Epithelial cell of prostate (primary cell): ENCODE measurements around the gene NKAIN2.
"Not testable (repeated sequence)": the region's sequence is repeated elsewhere in the genome, so short reads cannot be mapped to it uniquely, and the experiment has no call there.

Source experiments
- DNase-seq: peaks from one replicate; pipeline ENCODE4 v3.0.0-alpha.2; 2011; ENCODE audit warnings: low read depth, low spot score
- H3K27ac ChIP-seq: fragments of 450-650 bp; 2 replicates; pipeline ENCODE4 v1.5.1; 2017; ENCODE audit warnings: mild to moderate bottlenecking

Gene NKAIN2

DNA sequence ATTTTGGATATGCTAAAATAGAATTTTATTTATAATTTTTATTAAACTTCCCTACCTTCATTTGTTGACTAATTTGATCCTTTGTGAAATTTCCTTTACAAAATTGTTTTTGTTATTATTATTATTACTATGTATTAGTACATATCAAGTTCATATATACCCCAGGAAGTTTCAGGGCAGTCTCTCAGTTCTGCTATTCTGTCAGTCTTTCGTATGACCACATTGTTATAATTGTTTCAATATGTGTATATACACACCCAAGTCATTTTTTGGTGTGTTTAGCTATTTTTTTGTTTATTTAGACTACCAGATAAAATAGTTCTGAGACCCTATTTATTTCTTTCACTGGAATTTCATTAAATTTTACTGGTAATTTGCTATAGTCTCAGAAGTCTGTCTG lies 72.1 kb downstream of the NKAIN2 start:
- no peak overlapping the region for H3K27ac ChIP-seq
- no peak for DNase-seq

DNA sequence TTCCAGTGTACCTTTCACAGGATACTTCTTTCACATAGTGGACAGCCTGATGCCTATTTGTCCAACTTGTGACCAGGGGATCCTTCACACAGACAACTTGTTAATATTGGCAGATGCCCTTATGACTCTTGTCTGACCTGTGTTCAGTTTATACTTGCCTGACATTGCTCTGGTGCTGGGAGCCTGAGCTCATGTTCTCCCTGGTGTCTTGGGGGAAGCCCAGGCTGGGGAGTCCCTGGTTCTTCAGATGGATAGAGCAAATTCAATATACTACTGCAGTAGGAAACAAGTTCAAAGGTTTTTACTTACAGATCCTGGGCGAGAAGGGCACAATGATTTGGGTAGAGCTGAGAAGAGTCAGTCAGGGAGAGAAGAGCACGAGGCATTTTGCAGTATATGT lies 76.1 kb downstream of the NKAIN2 start:
- H3K27ac ChIP-seq: no peak overlapping the region
- no peak for DNase-seq

DNA sequence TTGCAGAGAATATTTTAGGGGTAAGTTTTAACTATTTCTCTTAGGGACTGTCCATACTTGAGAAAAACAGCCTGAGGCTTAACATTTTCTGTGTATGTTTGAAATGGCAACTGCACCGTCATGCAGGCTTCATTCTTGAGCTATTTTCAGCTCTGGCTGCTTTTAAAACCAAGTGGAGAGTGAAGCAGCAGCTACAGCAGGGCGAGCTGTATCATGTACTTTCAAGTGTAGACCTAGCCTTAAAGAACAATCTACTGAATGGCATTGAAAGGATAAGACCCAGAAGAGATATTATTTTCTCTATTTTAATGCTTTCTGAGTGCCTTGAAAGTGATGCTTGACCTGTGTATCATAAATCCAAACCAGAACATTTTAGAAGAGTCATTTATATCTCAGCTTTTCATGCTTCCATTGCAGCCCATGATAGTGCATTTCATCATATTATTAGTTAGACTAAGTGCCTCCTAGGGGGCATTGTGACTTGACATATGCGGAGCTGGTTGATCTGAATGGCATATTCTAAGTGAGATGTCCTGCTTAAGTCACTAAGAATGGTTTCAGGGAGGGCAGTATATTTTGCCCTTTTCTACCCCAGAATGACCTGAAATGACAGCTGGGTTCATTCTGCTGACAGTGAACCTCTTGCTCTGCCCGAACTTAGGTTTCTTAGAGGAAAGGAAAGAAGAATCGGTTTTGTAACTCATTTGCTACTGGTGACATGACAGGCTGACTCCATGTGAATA lies 85.3 kb downstream of the NKAIN2 start:
- H3K27ac ChIP-seq: peak overlapping the region; percentile 2
- DNase-seq: no peak

DNA sequence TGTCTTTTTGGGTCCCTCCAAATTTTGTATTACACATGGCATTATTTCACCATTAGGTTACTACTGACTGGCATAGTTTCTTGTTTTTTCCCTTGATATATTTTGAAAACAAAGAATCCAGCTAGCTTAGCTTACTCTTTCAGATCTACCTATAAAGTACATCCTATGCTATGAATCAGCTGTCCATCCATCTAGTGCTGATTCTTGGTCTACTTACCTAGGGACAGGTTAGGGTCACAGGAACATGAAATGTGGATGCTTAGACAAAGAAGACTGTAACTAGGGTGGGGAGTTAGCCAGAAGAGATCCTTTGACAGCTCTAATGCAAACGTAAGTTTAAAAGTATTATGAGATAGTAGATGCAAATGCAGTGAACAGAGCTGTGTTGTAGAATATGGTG lies 91.7 kb downstream of the NKAIN2 start:
- no peak for DNase-seq
- H3K27ac ChIP-seq: no peak overlapping the region

DNA sequence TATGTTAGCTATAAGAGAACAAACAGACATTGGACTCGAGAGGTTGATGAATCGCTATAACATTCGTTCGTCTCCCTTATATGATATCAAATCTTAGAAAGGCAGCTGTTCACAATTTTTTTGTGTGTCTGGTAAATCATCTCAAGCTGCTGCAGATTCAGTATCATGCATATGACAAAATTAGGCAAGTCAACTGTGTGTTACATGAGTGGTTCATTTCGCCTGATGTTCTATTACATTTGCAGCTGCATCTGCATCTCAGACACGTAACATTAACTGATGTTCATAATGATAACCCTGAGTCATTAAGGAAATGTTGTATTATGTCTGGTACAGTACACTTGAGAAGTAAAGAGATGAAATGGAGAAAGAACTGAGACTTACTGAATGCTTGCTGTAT lies 92.1 kb downstream of the NKAIN2 start:
- no peak for DNase-seq
- H3K27ac ChIP-seq: no peak overlapping the region

DNA sequence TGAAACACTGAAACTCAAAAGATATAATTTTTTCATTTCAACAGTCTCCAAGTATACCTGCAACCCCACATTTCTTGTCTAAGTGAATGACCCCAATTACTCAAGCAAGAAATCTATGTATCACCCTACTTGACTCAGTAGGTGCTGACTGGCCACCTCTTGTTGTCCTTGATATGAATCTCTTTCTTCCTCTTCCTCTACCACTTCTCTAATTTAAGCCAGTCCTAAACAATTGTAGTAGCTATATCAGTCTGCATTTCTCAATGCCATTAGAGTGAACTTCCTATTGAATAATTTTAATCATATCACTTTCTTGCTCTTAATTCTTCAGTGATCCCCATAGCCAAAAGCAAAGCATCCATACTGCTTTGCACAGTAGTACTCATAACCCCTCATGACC lies 93.2 kb downstream of the NKAIN2 start:
- no peak for DNase-seq
- H3K27ac ChIP-seq: no peak overlapping the region

DNA sequence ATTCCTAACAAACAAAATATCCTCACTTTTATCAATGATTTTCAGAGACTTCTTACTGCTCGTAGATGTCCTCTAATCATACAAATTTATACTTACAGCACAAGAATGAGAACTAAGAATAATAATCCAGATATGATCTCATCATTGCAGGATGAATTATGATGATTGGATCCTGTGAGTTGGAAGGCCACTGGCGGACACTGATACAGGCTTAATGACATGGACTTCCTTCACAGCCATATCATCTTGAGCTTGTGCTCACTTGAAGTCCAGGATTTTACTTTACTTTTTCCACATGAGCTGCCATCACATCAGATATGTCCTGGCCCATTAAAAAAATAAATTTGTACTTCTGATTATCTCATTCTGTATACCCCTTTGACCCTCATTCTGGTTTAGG lies 94.3 kb downstream of the NKAIN2 start:
- H3K27ac ChIP-seq: no peak overlapping the region
- DNase-seq: no peak

DNA sequence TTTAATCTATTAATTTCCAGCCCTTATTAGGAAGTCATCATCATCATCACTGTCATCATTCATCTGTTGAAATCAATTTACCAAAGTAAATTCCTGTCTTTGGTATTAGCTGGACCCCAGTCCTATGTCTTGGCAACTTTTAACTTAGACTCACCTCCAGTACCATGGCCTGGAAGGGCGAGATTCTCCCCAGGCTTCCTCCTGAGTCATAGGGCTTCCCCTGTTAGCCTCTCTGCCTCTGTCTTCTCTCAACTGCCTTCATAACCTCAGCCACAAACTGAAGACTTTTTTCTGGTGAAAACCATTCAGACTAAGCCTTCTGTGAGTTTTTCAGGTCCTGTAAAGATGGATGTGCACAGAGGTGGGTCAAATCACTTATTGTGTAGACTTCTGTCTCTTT lies 95.0 kb downstream of the NKAIN2 start:
- DNase-seq: no peak
- no peak overlapping the region for H3K27ac ChIP-seq

DNA sequence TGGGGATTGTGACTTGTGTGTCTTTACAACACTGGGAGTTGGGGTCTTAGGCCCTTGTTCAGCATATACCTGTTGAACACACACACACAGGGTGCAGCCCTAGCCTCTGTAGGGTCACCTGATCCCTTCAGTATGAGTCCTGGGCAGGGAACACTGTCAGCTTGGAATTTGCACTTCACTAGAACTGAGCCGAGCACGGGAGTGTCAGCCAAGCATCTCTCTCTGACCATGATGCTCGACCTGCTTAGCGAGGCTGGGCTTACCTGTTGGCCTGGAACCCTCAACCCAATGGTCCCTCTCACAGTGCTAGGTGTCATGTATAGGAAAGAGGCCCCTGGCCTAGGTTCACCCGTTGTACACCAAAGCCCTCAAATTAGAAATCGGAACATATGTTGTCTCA lies 96.1 kb downstream of the NKAIN2 start:
- no peak overlapping the region for H3K27ac ChIP-seq
- DNase-seq: no peak

DNA sequence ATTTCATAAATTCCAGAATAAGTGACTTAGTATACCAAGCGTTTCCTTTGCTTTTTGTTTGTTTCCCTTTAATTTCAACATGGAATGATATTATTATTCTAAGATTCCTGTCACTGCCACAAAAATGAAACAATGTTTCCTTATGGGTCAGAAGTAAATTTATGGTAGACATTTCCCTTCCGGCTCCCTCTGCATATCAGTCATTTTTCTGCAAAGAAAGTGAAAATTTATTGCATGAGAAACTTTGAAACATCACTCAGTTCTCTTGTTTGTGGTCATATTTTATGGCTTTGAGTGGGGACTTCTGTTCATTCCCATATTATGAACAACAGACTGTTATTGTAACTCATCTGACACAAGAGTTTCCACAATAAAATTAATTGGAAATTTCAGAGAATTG lies 97.8 kb downstream of the NKAIN2 start:
- no peak overlapping the region for H3K27ac ChIP-seq
- no peak for DNase-seq

DNA sequence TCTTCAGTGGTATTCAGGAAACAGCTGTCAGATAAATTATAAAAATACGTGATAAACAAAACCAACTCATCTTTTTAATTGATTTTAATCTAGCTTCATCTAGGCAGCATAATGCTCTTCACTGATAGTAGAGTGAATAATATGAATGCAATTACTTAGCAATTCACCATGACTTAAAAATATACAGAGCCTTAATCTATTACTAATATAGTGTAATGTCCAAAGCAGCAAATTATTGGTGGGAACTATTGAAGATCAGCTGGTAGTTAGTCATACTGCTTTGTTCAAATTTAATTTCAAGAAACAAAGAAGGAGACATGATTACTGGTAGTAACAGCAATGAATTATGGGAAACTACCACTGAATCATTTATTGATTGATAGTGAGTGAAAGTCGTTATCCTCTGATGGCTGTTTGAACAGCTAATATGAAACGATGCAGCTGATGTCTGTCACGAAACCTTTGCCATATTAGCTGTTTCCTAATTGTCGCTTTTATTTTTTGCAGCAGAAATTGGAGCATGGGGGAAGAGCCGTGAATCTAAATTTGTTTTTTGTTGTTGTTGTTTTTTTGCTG lies 99.2 kb downstream of the NKAIN2 start:
- no peak overlapping the region for H3K27ac ChIP-seq
- DNase-seq: no peak

DNA sequence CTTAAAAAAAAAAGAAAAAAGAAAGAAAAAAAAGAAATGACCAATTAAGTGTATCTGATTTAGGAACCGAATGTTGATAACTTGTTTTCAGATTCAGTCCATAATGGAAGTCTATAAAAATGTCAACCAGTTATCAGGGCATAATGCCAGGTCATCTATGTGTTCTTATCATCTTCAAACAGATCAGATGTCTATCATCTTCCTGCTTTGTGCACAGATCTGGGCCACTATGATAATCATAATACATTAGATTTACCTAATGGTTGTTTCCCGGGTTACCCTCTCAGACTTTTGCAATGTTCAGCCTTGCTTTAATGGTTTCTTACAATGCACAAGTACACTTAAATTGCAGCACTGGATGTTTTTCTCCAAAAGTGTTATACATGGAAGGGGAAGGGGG lies 100.6 kb downstream of the NKAIN2 start:
- no peak for DNase-seq

DNA sequence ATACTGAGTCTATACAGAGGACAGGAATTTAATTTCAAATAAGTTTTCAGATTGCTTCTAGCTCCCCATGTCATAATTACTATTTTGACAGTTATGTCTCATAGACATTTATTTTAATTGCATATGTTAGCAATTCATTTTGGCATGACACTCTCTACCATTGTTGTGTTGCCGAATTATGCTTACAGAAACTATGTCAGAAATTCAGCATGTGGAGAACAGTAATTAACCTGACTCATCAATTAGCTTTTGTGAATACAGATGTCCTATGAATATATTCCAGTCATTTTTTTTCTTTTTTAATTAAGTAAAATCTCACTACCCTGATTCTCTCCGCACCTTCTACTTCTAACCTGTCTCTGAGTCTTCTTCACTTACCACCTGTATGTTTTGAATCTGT lies 105.1 kb downstream of the NKAIN2 start:
- H3K27ac ChIP-seq: no peak overlapping the region
- DNase-seq: no peak

More for the DNA sequence above, 100.6 kb downstream of the NKAIN2 start:
- no peak overlapping the region for H3K27ac ChIP-seq

DNA sequence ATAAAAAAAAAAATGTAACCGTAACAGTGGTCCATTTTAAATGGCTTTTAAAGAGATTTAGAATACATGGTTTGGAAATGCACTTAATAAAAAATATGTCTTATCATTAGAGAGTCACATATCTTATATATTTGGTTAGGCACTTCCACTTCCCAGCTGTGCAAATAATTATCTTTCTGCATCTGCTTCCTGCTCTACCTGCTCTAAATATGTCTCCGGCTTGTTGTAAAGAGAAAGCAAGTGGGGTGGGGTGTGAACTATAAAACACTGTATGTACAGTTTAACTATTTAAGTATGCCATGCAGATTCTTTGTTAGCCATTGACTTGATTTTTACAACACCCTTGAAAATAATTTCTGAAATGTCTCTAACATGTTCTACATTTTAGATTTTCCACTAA lies 106.3 kb downstream of the NKAIN2 start:
- no peak overlapping the region for H3K27ac ChIP-seq
- no peak for DNase-seq

DNA sequence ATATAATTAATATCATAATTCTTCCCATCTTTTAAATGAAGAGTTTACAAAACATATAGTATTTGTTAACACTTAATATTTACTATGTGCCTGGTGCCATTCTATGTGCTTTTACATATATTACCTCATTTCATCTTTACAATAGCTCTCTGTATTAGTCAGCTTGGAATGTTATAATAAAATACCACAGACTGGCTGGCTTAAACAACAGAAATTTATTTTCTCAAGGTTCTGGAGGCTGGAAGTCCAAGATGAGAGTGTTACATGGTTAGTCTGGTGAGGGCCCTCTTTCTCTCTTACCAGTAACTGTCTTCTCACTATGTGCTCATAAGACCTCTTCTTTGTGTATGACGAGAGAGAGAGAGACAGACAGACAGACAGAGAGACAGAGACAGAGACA lies 110.2 kb downstream of the NKAIN2 start:
- no peak for DNase-seq
- H3K27ac ChIP-seq: no peak overlapping the region

DNA sequence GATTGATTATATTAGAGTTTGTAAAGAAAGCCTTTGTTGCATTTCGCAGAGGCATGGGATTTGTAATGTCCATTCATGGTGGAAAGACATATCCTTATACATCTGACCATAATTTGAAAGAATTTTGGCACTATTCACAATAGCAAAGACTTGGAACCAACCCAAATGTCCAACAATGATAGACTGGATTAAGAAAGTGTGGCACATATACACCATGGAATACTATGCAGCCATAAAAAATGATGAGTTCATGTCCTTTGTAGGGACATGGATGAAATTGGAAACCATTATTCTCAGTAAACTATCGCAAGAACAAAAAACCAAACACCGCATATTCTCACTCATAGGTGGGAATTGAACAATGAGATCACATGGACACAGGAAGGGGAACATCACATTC lies 119.7 kb downstream of the NKAIN2 start:
- DNase-seq, H3K27ac ChIP-seq: not testable (repeated sequence)

DNA sequence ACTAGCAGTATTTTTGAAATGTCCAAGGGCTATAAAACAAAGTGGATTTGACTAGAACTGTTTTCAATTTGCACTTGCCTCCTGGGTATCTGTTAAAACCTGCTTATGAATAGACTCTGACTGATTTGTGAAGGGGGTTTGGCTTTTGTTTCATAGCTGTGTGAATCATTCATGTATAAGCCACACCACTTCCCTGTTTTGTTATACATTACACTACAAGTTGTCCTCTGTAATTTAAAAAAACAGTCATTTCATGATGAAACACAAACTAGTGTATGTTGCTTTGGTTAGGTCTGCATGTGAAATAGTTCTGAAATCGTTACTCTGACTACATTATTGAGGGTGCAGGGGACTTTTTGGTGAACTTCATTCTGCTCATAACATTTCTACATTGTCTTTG lies 121.7 kb downstream of the NKAIN2 start:
- H3K27ac ChIP-seq: peak overlapping the region; percentile 88
- peak; percentile 82 for DNase-seq

DNA sequence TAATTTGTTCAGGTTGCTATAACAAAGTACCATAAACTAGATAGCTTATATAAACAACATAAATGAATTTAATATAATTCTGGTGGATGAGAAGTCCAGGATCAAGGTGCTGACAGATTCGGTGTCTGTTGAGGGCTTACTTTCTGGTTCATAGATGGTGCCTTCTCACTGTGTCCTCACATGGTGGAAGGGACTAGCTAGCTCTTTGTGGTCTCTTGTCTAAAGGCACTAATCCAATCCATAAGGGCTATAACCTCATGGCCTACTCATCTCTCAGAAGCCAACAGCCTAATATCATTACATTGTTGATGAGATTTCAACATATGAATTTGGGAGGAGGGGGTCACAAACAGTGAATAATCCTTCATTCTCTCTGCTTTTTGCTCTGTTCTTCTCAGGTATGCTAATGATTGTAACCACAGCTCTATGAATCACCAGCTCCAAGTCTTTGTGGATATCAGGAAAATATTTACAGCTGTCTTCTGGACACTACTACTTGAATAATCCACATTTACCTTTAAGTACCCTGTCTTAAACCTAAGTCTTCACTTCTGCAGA lies 122.3 kb downstream of the NKAIN2 start:
- DNase-seq: no peak
- peak overlapping the region; percentile 88 for H3K27ac ChIP-seq

DNA sequence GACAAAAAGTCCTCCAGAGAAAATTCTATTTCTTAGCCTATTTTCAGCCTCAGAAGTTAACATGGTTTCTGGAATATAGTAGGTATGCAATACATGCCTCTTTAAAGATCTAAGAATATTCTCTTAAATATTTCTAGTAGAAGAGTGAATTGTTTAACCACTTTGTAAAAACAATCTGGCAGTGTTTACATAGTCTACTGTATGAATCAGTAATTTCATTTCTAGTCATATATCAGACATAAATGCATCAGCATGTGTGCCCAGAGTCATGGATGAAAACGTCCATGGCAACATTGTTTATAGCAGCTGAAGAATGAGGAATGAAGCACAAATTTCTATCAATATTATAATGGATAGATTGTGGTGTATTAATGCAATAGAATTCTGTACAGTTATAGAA lies 124.9 kb downstream of the NKAIN2 start:
- H3K27ac ChIP-seq: no peak overlapping the region
- DNase-seq: no peak

DNA sequence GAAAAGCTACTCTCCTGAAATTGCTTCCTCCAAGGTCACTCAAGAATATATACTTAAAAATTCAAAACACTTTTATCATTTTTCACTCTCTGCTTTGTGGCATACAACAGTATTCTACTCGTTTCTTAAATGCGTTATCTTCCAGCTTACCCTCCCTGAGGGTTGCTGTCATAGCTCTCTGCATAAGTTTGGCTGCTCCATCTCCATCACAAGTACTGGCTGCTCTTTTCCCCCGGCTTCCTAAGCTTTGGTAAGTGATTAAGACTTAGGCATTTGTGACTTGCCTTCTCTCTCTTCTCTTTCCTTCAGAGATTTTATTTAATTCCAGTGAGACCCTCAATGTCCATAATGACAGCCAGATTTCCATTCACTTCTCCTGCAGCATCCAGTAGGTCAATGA lies 128.3 kb downstream of the NKAIN2 start:
- no peak overlapping the region for H3K27ac ChIP-seq
- DNase-seq: no peak

DNA sequence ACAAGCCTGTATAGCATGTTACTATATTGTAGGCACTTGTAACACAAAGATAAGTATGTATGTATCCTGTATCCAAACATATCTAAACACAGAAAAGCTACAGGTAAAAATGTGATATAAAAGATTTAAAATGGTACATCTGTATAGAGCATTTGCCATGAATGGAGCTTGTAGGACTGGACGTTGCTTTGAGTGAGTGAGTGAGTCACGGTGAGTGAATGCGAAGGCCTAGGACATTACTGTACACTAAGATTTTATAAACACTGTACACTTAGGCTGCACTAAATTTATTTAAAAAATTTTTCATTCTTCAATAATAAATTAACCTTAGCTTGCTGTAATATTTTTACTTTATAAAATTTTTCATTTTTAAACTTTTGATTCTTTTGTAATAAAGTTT lies 136.9 kb downstream of the NKAIN2 start:
- H3K27ac ChIP-seq: no peak overlapping the region
- DNase-seq: no peak

DNA sequence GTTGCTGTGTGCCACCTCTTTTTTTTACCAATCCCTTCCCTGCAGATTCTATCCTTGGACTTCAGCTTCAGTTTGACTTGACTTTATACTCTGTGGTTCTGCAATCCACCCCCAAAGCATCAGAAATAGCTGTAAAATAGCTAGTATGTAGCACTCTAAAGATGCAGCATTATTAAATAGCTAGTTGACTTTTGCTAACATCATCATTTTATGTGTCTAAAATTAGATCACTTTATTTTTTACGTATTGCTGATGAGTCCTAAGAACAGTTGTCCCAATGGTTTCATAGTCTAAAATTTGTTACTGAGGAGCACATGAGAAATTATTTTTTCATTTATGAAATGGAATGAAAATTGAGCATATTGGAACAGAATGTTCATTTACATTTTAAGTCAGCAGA lies 138.2 kb downstream of the NKAIN2 start:
- H3K27ac ChIP-seq: no peak overlapping the region

More for the DNA sequence above, 138.2 kb downstream of the NKAIN2 start:
- DNase-seq: no peak
